Fibroblast of the aortic adventitia (primary cell): ENCODE measurements around the gene PLXNA4. TPM values are rescaled to one million over a fixed set of nuclear protein-coding genes. Genes with fewer than 3 reads are reported as not detected.

Experiments
- DNase-seq: peaks from one replicate; pipeline ENCODE4 v3.0.0-alpha.2; 2010; ENCODE audit warnings: low read depth
- H3K4me3 ChIP-seq: 2 replicates; pipeline ENCODE4 v1.5.1; 2011; ENCODE audit warnings: low read depth, mild to moderate bottlenecking, control low read depth, low read length, moderate library complexity
- CTCF ChIP-seq: IDR thresholded peaks from 2 replicates; pipeline ENCODE4 v1.5.1; 2011; ENCODE audit warnings: mild to moderate bottlenecking, low read length, control low read depth, inconsistent platforms; ENCODE audit not compliant: insufficient read depth
- total RNA-seq: library from RNA; depleted of rRNA; stranded (reverse); fragments of >200 nt; gene quantifications from 2 replicates; pipeline ENCODE4 v1.2.3, GENCODE V29; 2012; ENCODE audit warnings: low replicate concordance

Gene PLXNA4
- total RNA-seq, 1 donor, result 3.0 TPM

DNA sequence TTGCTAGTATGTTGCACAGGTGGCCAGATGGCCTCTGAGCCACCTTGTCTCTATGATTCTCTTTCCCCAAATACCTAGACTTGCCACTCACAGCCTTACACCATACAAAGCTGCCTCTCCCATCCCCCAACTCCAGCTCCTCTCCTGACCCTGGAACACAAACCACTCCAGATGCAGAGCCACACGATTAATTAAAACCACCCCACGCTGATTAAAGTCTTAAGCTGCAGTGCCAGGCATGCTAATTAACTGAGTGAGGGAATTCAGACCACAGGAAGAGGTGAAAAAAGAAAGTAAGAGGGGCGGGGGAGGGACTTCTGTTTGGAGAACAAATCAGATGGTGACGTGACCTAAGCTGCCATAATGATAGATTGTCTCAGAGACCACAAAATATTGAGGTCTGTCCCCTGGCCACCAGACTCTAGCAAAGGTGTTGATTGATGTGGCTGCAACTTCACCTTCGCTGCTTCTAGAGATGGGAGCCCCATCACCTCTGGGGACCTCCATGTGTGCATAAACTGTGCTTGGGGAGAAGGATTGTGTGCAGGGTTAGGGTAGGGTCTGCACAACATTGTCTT lies 331.3 kb downstream of the PLXNA4 start:
- TF ChIP-seq CTCF, result no peak
- DNase-seq, result no peak
- no peak overlapping the region for H3K4me3 ChIP-seq

DNA sequence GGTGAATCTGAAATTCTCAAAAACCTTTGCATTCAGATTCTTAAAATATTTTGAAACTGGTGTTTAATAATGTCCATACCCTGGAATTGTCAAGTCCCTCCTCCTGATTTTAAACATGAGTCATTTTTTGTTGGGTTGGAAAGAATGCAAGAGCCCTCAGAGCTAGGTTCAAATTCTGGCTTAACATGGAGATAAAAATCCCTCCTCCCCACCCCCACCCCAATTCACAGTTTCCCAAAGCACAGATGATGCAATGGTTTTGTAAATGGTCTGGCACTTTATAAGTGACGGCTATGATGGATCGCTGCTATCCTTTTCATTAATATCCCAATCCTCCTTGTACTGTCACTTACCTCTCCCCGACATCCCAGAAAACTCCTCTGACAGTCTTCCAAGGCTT lies 332.8 kb downstream of the PLXNA4 start:
- TF ChIP-seq CTCF, result no peak
- DNase-seq, result peak; percentile 39
- no peak overlapping the region for H3K4me3 ChIP-seq

DNA sequence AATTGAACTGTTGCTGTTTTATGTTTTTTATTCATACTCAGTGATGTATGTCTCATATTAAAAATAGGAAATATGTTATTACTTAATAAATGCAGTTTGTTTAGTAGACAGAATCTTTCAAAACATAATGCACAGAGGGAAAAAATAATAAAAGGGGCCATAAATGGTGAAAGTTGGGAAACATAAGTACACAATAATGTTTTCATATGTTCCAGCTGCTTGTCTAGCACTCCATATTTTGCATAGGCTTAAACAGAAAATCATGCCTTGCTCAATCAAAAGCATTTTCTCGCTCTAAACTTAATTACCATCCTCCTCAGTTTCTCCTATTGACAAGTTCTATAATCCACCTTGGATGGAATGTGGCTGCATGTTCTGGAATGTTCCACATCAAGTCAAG lies 333.2 kb downstream of the PLXNA4 start:
- DNase-seq, result no peak
- no peak for TF ChIP-seq CTCF

DNA sequence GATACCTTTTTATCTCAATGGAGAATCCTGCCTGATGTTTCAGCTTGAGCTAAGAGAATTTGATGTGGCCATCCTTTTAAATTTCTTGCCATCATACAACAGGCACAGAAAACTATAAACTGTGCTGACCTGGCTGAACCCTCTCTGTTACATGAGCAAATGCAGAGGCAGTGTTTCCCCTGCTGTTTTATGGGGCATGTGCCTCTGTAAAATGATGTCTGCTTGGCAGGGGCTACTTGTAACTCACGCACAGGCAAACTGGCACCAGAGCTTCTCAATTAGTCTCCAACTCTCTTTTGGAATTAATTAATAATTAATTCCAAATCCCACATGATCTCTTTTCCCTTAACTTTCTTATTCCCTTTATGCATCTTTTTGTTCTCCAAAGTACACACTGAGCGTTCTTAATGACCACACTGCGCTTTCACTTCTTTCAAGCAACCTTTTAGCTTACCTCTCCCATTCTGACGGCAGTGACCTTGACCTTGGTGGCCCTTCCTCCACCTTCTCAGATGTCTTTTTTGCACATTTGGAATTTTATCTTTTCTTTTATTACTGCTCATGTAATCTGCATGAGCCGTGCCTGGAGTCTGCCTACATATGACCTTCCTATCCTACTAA lies 334.0 kb downstream of the PLXNA4 start:
- DNase-seq, result no peak
- no peak for TF ChIP-seq CTCF
- no peak overlapping the region for H3K4me3 ChIP-seq

More for the DNA sequence above, 333.2 kb downstream of the PLXNA4 start:
- H3K4me3 ChIP-seq, result no peak overlapping the region

DNA sequence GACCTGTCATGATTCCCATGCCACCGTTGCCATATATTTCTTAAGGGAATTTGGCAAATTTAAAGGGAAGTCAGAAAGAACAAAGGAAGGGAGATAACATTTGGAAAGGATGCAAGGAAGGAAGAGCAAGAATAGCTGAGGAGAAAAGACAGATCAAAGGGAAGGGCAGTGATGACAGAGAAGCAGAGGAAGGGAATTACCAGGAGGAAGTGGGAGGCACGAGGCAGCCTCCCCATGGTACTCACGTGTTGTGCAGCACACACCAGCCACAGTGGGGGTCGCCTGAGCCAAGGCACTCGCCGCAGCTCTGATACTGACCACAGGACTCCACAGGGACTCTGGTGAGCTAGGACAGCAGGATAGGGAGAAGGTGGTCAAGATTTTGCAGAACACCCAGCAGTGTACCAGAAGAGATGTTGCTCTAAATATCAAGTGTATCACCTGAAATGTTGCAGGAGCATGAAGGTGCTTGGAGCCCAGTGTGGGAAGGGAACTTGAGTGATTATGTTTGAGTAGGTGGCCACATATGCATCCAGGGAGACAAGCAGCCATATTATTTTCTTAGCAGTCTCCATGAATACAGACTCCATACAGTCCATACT lies 335.3 kb downstream of the PLXNA4 start:
- no peak for DNase-seq
- TF ChIP-seq CTCF, result no peak
- no peak overlapping the region for H3K4me3 ChIP-seq

DNA sequence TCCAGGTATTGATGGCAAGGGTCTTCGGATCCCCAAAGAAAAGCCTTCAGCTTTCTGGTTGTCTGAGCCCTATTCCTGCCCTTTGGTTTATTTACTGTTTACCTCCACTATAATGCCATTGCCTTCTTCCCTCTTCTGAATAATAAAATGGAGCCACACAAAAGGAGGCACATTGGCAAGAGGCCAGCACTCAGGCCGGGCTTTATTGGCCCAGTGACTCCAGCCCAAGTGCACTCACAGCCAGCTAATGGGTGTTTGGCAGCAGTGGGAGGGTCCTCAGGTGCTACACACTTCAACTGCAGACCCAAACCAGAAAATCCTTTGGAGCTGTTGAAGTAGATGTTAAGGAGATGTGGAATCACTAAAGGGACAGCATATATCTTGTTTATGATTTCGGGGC lies 336.0 kb downstream of the PLXNA4 start:
- DNase-seq, result no peak
- H3K4me3 ChIP-seq, result no peak overlapping the region
- no peak for TF ChIP-seq CTCF
